Neural crest cell (in vitro differentiated cells): Measurements from ENCODE around the gene CENPE. TPM values are rescaled to one million over a fixed set of nuclear protein-coding genes. Genes with fewer than 3 reads are reported as not detected.

Source experiments
- DNase-seq: peaks from one replicate; pipeline ENCODE4 v3.0.0; 2021; ENCODE audit warnings: low read depth, mixed read lengths, low spot score
- H3K27ac Mint-ChIP-seq: one replicate; pipeline ENCODE4 v1.8.0; 2021; ENCODE audit warnings: mild to moderate bottlenecking, mixed read lengths; ENCODE audit not compliant: unreplicated experiment
- H3K27me3 Mint-ChIP-seq: 2 replicates; pipeline ENCODE4 v1.8.0; 2021; ENCODE audit warnings: low read depth, mild to moderate bottlenecking, mixed read lengths
- H3K36me3 Mint-ChIP-seq: 2 replicates; pipeline ENCODE4 v1.8.0; 2021; ENCODE audit warnings: low read depth, mild to moderate bottlenecking, mixed read lengths
- H3K4me1 Mint-ChIP-seq: 2 replicates; pipeline ENCODE4 v1.8.0; 2021; ENCODE audit warnings: mixed read lengths
- H3K4me3 Mint-ChIP-seq: one replicate; pipeline ENCODE4 v1.8.0; 2021; ENCODE audit warnings: mild to moderate bottlenecking, mixed read lengths
- H3K9me3 Mint-ChIP-seq: 2 replicates; pipeline ENCODE4 v1.8.0; 2021; ENCODE audit warnings: mixed read lengths
- CTCF ChIP-seq: fragments of 200-600 bp; sonication (generic); conservative IDR thresholded peaks from 2 replicates; pipeline ENCODE4 v1.5.0; 2021; ENCODE audit warnings: antibody characterized with exemption, mild to moderate bottlenecking
- total RNA-seq: library from RNA; stranded (reverse); gene quantifications from 2 replicates; pipeline ENCODE4 v1.2.1, GENCODE V29; 2021

Gene CENPE
- total RNA-seq, 1 donor from 2014 or later = 70.0 TPM

GRCh38 chr4:103129174-103129573 lies 69.0 kb downstream of the CENPE start:
- TF ChIP-seq CTCF = no peak
- H3K4me3 Mint-ChIP-seq = no peak overlapping the region
- H3K9me3 Mint-ChIP-seq = peaks cover 13% of the 10 kb centered on the region
- no peak for DNase-seq
- H3K27ac Mint-ChIP-seq = no peak overlapping the region
- no peaks in the 10 kb centered on the region for H3K4me1 Mint-ChIP-seq
- no peaks in the 10 kb centered on the region for H3K27me3 Mint-ChIP-seq
- H3K36me3 Mint-ChIP-seq = peaks cover 61% of the 10 kb centered on the region

DNA sequence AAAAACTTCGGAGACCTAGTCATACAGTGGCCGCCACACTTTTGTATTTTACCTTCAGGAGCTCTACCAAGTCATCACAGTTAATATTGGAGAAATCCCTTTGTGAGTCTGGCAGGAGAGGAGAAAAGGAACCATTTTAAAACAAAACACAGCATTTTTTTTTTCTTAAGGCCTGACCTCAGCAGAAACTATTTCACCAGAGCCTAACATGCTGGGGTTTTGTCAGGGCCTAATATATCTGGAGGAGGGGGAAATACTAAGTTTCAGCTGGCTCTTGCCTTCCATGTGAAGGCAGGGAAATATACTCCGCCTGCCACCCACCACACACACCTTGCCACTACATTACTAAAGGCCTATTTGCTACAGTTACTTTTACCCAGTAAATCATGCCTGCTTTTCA lies 72.0 kb downstream of the CENPE start:
- no peaks in the 10 kb centered on the region for H3K27me3 Mint-ChIP-seq
- no peak for DNase-seq
- peaks cover 53% of the 10 kb centered on the region for H3K36me3 Mint-ChIP-seq
- H3K27ac Mint-ChIP-seq = no peak overlapping the region
- H3K4me3 Mint-ChIP-seq = no peak overlapping the region
- H3K9me3 Mint-ChIP-seq = peaks cover 11% of the 10 kb centered on the region
- no peak for TF ChIP-seq CTCF
- H3K4me1 Mint-ChIP-seq = no peaks in the 10 kb centered on the region

DNA sequence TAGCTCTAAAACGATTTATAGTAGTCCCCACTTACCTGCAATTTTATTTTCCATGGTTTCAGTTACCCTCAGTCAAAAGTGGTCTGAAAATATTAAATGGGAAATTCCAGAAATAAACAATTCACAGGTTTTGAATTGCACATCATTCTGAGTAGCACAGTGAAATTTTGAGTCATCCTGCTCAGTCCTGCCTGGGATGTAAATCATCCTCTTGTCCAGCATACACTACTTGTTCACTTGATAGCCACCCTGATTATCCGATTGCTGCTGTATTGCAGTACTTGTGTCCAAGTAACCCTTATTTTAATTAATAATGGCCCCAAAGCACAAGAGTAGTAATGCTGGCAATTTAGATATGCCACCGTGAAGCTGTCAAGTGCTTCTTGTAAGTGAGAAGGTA lies 75.0 kb downstream of the CENPE start:
- Mint-ChIP-seq H3K36me3 (peaks cover 36% of the 10 kb centered on the region), H3K4me1 (no peaks in the 10 kb centered on the region), H3K9me3 (no peaks in the 10 kb centered on the region), H3K27me3 (no peaks in the 10 kb centered on the region), H3K27ac (no peak overlapping the region), H3K4me3 (no peak overlapping the region)
- DNase-seq = no peak
- no peak for TF ChIP-seq CTCF

DNA sequence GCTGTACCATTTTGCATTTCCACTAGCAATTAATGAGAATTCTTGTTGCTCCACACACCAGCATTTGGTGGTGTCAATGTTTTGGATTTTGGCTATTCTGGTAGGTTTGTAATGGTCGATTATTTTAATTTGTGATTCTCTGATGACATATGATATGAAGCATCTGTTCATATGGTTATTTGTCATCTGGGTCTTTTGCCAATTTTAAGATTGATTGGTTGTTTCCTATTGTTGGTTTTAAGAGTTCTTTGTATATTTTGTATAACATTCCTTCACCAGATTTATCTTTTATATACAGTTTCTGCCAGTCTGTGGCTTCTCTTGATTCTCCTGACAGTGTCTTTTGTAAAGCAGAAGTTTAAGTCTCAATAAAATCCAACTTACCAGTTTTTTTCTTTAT lies 80.0 kb downstream of the CENPE start:
- no peak overlapping the region for H3K4me3 Mint-ChIP-seq
- no peak overlapping the region for H3K27ac Mint-ChIP-seq
- TF ChIP-seq CTCF = no peak
- H3K27me3 Mint-ChIP-seq = no peaks in the 10 kb centered on the region
- DNase-seq = no peak
- H3K36me3 Mint-ChIP-seq = peaks cover 20% of the 10 kb centered on the region
- H3K9me3 Mint-ChIP-seq = no peaks in the 10 kb centered on the region
- H3K4me1 Mint-ChIP-seq = no peaks in the 10 kb centered on the region

DNA sequence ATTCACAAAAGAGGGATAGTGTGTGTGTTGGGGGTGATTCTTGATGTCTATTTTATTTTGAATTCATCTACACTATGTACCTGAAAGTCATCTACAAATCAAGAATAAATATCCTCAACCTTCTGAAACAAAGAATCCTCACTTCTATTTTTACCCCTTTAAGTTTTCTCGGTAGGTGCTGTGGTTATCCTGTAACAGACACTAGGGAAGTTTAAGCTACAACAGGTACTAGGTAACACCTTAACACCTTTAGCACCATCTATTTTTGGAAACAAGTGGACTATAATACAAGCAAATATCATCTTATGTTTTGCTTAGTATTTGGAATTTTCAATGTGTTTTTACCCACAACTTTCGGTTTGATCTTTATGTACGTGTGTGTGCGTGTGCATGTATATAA lies 86.5 kb downstream of the CENPE start:
- H3K36me3 Mint-ChIP-seq = peaks cover 26% of the 10 kb centered on the region
- TF ChIP-seq CTCF = no peak
- no peaks in the 10 kb centered on the region for H3K4me1 Mint-ChIP-seq
- H3K9me3 Mint-ChIP-seq = no peaks in the 10 kb centered on the region
- DNase-seq = no peak
- H3K27me3 Mint-ChIP-seq = no peaks in the 10 kb centered on the region
- no peak overlapping the region for H3K4me3 Mint-ChIP-seq
- H3K27ac Mint-ChIP-seq = no peak overlapping the region

GRCh38 chr4:103108542-103108941 lies 89.6 kb downstream of the CENPE start:
- Mint-ChIP-seq H3K4me3 (no peak overlapping the region), H3K27ac (no peak overlapping the region), H3K9me3 (no peaks in the 10 kb centered on the region), H3K4me1 (no peaks in the 10 kb centered on the region), H3K27me3 (no peaks in the 10 kb centered on the region), H3K36me3 (peaks cover 30% of the 10 kb centered on the region)
- no peak for DNase-seq
- TF ChIP-seq CTCF = no peak
